SK-N-SH (cell line): Measurements from ENCODE around the gene PRKAR1A. TPM values are rescaled to one million over a fixed set of nuclear protein-coding genes. Genes with fewer than 3 reads are reported as not detected.

Experiments used
- CTCF ChIA-PET: fragments of 300-600, 350-600 bp; formaldehyde crosslinking; extraction: SDS; loops from one replicate; lab custom pipeline; 2021; lab: Yijun Ruan, JAX
- POLR2A ChIA-PET: fragments of 350-600 bp; sonication (Branson Sonifier 250); formaldehyde crosslinking; extraction: SDS; loops from one replicate; lab custom pipeline; 2020; ENCODE audit warnings: antibody characterized with exemption, inconsistent platforms; lab: Yijun Ruan, JAX
- DNase-seq: peaks from one replicate; pipeline ENCODE4 v3.0.0; 2012
- H2AFZ ChIP-seq: fragments of 200-600 bp; sonication (generic); 2 replicates; pipeline ENCODE4 v1.8.1; 2016; ENCODE audit warnings: antibody characterized with exemption, mild to moderate bottlenecking, low read depth
- H3F3A ChIP-seq: fragments of 200-600 bp; sonication (generic); replicated peaks from 2 replicates; pipeline ENCODE3; 2016; ENCODE audit warnings: antibody characterized with exemption, mild to moderate bottlenecking; ENCODE audit not compliant: insufficient read depth
- H3K27ac ChIP-seq, 2 experiments: fragments of 200-500 bp in 1 of 2; fragments of 200-600 bp in 1 of 2; sonication (Bioruptor generic) in 1 of 2; sonication (generic), shearing (Covaris generic) in 1 of 2; 2 replicates each; pipeline versions ENCODE4 v1.5.1 to v1.6.1; 2014 to 2016; ENCODE audit warnings: low read depth in 2 of 2, inconsistent platforms in 1 of 2, low read length in 1 of 2, mild to moderate bottlenecking in 1 of 2, mixed read lengths in 1 of 2
- H3K27me3 ChIP-seq: fragments of 200-600 bp; sonication (generic), shearing (Covaris generic); 2 replicates; pipeline ENCODE4 v1.6.1; 2016; ENCODE audit warnings: mixed run types; ENCODE audit not compliant: insufficient read depth
- H3K36me3 ChIP-seq, 2 experiments: fragments of 200-500 bp in 1 of 2; fragments of 200-600 bp in 1 of 2; sonication (Bioruptor generic) in 1 of 2; sonication (generic) in 1 of 2; replicated peaks in 1 of 2; 2 replicates each; pipeline versions ENCODE3 to v1.5.1; 2014 to 2016; ENCODE audit warnings: low read length in 1 of 2, mild to moderate bottlenecking in 1 of 2; ENCODE audit not compliant: insufficient read depth in 2 of 2, control insufficient read depth in 1 of 2
- H3K4me1 ChIP-seq, 2 experiments: fragments of 200-500 bp in 1 of 2; fragments of 200-600 bp in 1 of 2; sonication (Bioruptor generic) in 1 of 2; sonication (generic), shearing (Covaris generic) in 1 of 2; 2 replicates each; pipeline versions ENCODE4 v1.5.1 to v1.6.1; 2014 to 2016; ENCODE audit warnings: low read depth in 1 of 2, low read length in 1 of 2, mixed run types in 1 of 2; ENCODE audit not compliant: insufficient read depth in 2 of 2, control insufficient read depth in 1 of 2
- H3K4me2 ChIP-seq: fragments of 200-600 bp; sonication (generic), shearing (Covaris generic); 2 replicates; pipeline ENCODE4 v1.6.1; 2017; ENCODE audit warnings: mixed run types
- H3K4me3 ChIP-seq, 2 experiments: fragments of 200-500 bp in 1 of 2; fragments of 200-600 bp in 1 of 2; sonication (Bioruptor generic) in 1 of 2; sonication (generic), shearing (Covaris generic) in 1 of 2; 2 replicates each; pipeline versions ENCODE4 v1.5.1 to v1.8.1; 2014 to 2016; ENCODE audit warnings: low read depth in 2 of 2, inconsistent platforms in 1 of 2, low read length in 1 of 2, mild to moderate bottlenecking in 1 of 2, mixed read lengths in 1 of 2, moderate library complexity in 1 of 2
- H3K79me2 ChIP-seq: fragments of 200-600 bp; sonication (generic); 2 replicates; pipeline ENCODE4 v1.8.1; 2017; ENCODE audit warnings: mild to moderate bottlenecking; ENCODE audit not compliant: insufficient read depth
- H3K9ac ChIP-seq: fragments of 200-600 bp; sonication (generic); 2 replicates; pipeline ENCODE4 v1.6.1; 2017; ENCODE audit warnings: mixed run types
- H3K9me2 ChIP-seq: fragments of 200-600 bp; sonication (generic); 2 replicates; pipeline ENCODE4 v1.6.1; 2017; ENCODE audit warnings: mixed run types
- H3K9me3 ChIP-seq: fragments of 200-600 bp; sonication (generic); 2 replicates; pipeline ENCODE4 v1.6.1; 2017; ENCODE audit warnings: mixed run types, mild to moderate bottlenecking, moderate library complexity
- H4K20me1 ChIP-seq: fragments of 200-600 bp; sonication (generic); 2 replicates; pipeline ENCODE4 v1.6.1; 2017; ENCODE audit warnings: mild to moderate bottlenecking, mixed run types; ENCODE audit not compliant: insufficient read depth
- CTCF ChIP-seq: fragments of 200-600 bp; sonication (generic); IDR thresholded peaks from 2 replicates; pipeline ENCODE4 v1.6.1; 2017; ENCODE audit warnings: antibody characterized with exemption, mild to moderate bottlenecking, moderate library complexity
- EP300 ChIP-seq, 2 experiments: IDR thresholded peaks; 2 replicates each; pipeline versions ENCODE4 v1.4.0 to v1.6.1; 2012; ENCODE audit warnings: borderline replicate concordance in 1 of 2, low read depth in 1 of 2, low read length in 1 of 2
- GABPA ChIP-seq: IDR thresholded peaks from 2 replicates; pipeline ENCODE4 v1.4.0; 2012; ENCODE audit warnings: low read depth, mild to moderate bottlenecking
- GATA2 ChIP-seq: sonication (generic); formaldehyde crosslinking; IDR thresholded peaks from 2 replicates; pipeline ENCODE4 v1.5.0; 2020; ENCODE audit warnings: mild to moderate bottlenecking, missing genetic modification reagents
- MXI1 ChIP-seq: IDR thresholded peaks from 2 replicates; pipeline ENCODE4 v1.6.1; 2012; ENCODE audit warnings: mild to moderate bottlenecking, low read depth, low read length, improper control_type of control experiment
- RAD21 ChIP-seq: IDR thresholded peaks from 2 replicates; pipeline ENCODE4 v1.6.1; 2012; ENCODE audit warnings: mild to moderate bottlenecking, low read length
- RXRA ChIP-seq: IDR thresholded peaks from 2 replicates; pipeline ENCODE4 v1.4.0; 2012; ENCODE audit warnings: low read depth, mild to moderate bottlenecking, borderline replicate concordance
- SMC3 ChIP-seq: IDR thresholded peaks from 2 replicates; pipeline ENCODE4 v1.6.1; 2012; ENCODE audit warnings: low read depth, low read length, improper control_type of control experiment
- TCF12 ChIP-seq: IDR thresholded peaks from 2 replicates; pipeline ENCODE4 v1.4.0; 2012
- WGBS: methylation state at CpG from one replicate; pipeline ENCODE4 v1.1.6; 2017; ENCODE audit warnings: low lambda C conversion rate; 5-methylcytosine and 5-hydroxymethylcytosine counted together
- polyA plus RNA-seq, 3 experiments: library from polyadenylated mRNA; depleted of rRNA; stranded (reverse); fragments of >200 nt; gene quantifications; 2 replicates each; pipeline ENCODE4 v1.2.3, GENCODE V29; 2012
- TF ChIP-seq, protein P1 (sequence below): IDR thresholded peaks from 2 replicates; pipeline ENCODE4; 2012
- TF ChIP-seq, protein P2 (sequence below): IDR thresholded peaks from 2 replicates; pipeline ENCODE4 v1.4.0; 2012; ENCODE audit warnings: low read depth, borderline replicate concordance
- TF ChIP-seq, protein P3 (sequence below): fragments of 150-350 bp; IDR thresholded peaks from 2 replicates; pipeline ENCODE4 v1.6.1; 2017; ENCODE audit warnings: antibody characterized with exemption, low read length, low read depth, borderline replicate concordance

PRKAR1A gene
- polyA plus RNA-seq, 1 of the 3 experiments (the other 2 are of a cell fraction) = 195 TPM

DNA sequence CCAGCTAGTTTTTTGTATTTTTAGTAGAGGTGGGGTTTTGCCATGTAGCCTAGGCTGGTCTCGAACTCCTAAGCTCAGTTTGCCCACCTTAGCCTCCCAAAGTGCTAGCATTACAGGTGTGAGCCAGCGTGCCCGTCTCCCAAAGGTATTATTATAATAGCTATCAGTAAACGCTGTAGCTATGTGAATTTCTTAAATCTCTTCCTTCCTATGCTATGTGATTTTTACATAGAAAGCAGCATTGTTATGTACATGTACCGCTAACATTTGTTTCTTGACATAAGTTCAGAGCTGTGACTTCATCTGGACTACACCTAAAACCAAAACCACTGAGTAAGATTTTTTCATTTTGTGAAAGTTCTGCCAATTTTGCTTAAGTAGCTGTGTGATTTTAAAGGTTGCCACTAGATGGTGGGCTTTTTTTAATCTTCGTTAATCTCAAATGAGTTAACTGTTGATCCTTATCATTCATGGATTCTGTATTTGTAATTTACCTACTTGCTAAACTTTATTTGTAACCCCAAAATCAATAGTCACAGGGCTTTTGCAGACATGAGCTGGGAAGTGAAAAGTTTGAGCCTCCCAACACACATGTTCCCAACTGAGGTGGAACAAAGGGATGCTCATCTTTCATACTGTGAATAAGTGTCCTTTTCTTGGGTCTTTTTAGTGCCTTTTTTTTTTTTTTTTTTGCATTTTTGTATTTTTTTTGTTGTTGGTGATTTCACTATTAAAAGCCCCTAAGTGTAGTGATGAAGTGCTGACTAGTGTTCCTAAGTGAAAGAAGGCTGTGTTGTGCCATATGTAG lies 21.9 kb downstream of the PRKAR1A start:
- DNase-seq = no peak

More for the DNA sequence above, 21.9 kb downstream of the PRKAR1A start:
- H3K4me3 ChIP-seq = no peak overlapping the region
- 92% methylated on average over 6 of the region's 6 CpGs for WGBS
- no peak overlapping the region for H3K4me2 ChIP-seq
- no peaks in the 10 kb centered on the region for H3K27me3 ChIP-seq
- TF ChIP-seq GATA2 (CRISPR knock-in tag) (peak; percentile 35; the same call in 1 of the 2 replicates), CTCF (peak; percentile 62), EP300 (IDR thresholded peaks at IDR 0.05; ENCODE audit: borderline replicate concordance in 1 of 2, low read depth in 1 of 2, low read length in 1 of 2) (no peak), SMC3 (0 out of 2 replicates have a peak, but pooled peaks have one; percentile 20), MXI1 (no peak), TCF12 (no peak), GABPA (no peak), RAD21 (peak; percentile 37; the same call in 1 of the 2 replicates), RXRA (no peak)
- TF ChIP-seq, protein P1, sequence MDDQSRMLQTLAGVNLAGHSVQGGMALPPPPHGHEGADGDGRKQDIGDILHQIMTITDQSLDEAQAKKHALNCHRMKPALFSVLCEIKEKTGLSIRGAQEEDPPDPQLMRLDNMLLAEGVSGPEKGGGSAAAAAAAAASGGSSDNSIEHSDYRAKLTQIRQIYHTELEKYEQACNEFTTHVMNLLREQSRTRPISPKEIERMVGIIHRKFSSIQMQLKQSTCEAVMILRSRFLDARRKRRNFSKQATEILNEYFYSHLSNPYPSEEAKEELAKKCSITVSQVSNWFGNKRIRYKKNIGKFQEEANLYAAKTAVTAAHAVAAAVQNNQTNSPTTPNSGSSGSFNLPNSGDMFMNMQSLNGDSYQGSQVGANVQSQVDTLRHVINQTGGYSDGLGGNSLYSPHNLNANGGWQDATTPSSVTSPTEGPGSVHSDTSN = no peak
- TF ChIP-seq, protein P2, sequence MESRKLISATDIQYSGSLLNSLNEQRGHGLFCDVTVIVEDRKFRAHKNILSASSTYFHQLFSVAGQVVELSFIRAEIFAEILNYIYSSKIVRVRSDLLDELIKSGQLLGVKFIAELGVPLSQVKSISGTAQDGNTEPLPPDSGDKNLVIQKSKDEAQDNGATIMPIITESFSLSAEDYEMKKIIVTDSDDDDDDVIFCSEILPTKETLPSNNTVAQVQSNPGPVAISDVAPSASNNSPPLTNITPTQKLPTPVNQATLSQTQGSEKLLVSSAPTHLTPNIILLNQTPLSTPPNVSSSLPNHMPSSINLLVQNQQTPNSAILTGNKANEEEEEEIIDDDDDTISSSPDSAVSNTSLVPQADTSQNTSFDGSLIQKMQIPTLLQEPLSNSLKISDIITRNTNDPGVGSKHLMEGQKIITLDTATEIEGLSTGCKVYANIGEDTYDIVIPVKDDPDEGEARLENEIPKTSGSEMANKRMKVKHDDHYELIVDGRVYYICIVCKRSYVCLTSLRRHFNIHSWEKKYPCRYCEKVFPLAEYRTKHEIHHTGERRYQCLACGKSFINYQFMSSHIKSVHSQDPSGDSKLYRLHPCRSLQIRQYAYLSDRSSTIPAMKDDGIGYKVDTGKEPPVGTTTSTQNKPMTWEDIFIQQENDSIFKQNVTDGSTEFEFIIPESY = no peak
- TF ChIP-seq, protein P3, sequence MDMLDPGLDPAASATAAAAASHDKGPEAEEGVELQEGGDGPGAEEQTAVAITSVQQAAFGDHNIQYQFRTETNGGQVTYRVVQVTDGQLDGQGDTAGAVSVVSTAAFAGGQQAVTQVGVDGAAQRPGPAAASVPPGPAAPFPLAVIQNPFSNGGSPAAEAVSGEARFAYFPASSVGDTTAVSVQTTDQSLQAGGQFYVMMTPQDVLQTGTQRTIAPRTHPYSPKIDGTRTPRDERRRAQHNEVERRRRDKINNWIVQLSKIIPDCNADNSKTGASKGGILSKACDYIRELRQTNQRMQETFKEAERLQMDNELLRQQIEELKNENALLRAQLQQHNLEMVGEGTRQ = no peak
- H3K9me3 ChIP-seq = no peaks in the 10 kb centered on the region
- no peaks in the 10 kb centered on the region for H3K9me2 ChIP-seq
- H3K4me1 ChIP-seq = no peaks in the 10 kb centered on the region
- POLR2A ChIA-PET = no interaction called here
- no peak overlapping the region for H3K9ac ChIP-seq
- peaks cover 11% of the 10 kb centered on the region for H3F3A ChIP-seq
- CTCF ChIA-PET = interaction anchor here (0.7 to 2.0 kb wide), 9 partner anchors 8 to 238 kb away, joined by 3 to 10 read pairs (median 4); no protein-coding TSS in a partner anchor
- H3K36me3 ChIP-seq = peaks cover 85 to 97% of the 10 kb centered on the region in 2 experiments
- no peak overlapping the region for H3K27ac ChIP-seq
- H4K20me1 ChIP-seq = no peaks in the 10 kb centered on the region
- H2AFZ ChIP-seq = no peak overlapping the region
- peaks cover 7% of the 10 kb centered on the region; the same call in 1 of the 2 replicates for H3K79me2 ChIP-seq
